MM.1S (cell line): Measurements from ENCODE around the gene ADRA2A.

ENCODE experiments used
- DNase-seq: peaks from one replicate; pipeline ENCODE4 v3.0.0-alpha.2; 2015
- H2AFZ ChIP-seq: fragments of 300-600 bp; sonication (generic); 2 replicates; pipeline ENCODE4 v1.6.0; 2016; ENCODE audit warnings: antibody characterized with exemption, low read length
- H3F3A ChIP-seq: fragments of 300-600 bp; sonication (generic); 2 replicates; pipeline ENCODE4 v1.6.1; 2016; ENCODE audit warnings: mild to moderate bottlenecking, antibody characterized with exemption, low read length, moderate library complexity, mixed read lengths; ENCODE audit not compliant: insufficient read depth
- H3K27ac ChIP-seq: fragments of 300-600 bp; sonication (generic); 2 replicates; pipeline ENCODE4 v1.5.1; 2016; ENCODE audit warnings: mild to moderate bottlenecking, low read length
- H3K27me3 ChIP-seq: fragments of 300-600 bp; sonication (generic); replicated peaks from 2 replicates; pipeline ENCODE4 v1.6.0; 2016; ENCODE audit warnings: low read length; ENCODE audit not compliant: insufficient read depth
- H3K36me3 ChIP-seq: fragments of 300-600 bp; sonication (generic); replicated peaks from 2 replicates; pipeline ENCODE4 v1.6.1; 2016; ENCODE audit warnings: mild to moderate bottlenecking, low read length, mixed read lengths; ENCODE audit not compliant: insufficient read depth
- H3K4me1 ChIP-seq: fragments of 300-600 bp; sonication (generic); 2 replicates; pipeline ENCODE4 v1.6.1; 2016; ENCODE audit warnings: low read length, mixed read lengths
- H3K4me2 ChIP-seq: fragments of 300-600 bp; sonication (generic); 2 replicates; pipeline ENCODE4 v1.6.0; 2016; ENCODE audit warnings: low read depth, low read length
- H3K4me3 ChIP-seq: fragments of 300-600 bp; sonication (generic); 2 replicates; pipeline ENCODE4 v1.5.1; 2016; ENCODE audit warnings: low read length, mixed read lengths
- H3K79me2 ChIP-seq: fragments of 300-600 bp; sonication (generic); 2 replicates; pipeline ENCODE4 v1.6.1; 2016; ENCODE audit warnings: mixed run types, low read length, mixed read lengths
- H3K9ac ChIP-seq: fragments of 300-600 bp; sonication (generic); 2 replicates; pipeline ENCODE4 v1.6.1; 2016; ENCODE audit warnings: low read length, mixed read lengths
- H3K9me2 ChIP-seq: fragments of 300-600 bp; sonication (generic); replicated peaks from 2 replicates; pipeline ENCODE4 v1.6.1; 2016; ENCODE audit warnings: mild to moderate bottlenecking, low read length, mixed read lengths; ENCODE audit not compliant: insufficient read depth
- H3K9me3 ChIP-seq: fragments of 300-600 bp; sonication (generic); replicated peaks from 2 replicates; pipeline ENCODE4 v1.6.1; 2016; ENCODE audit warnings: mild to moderate bottlenecking, low read length, mixed read lengths; ENCODE audit not compliant: insufficient read depth
- H4K20me1 ChIP-seq: fragments of 300-600 bp; sonication (generic); 2 replicates; pipeline ENCODE4 v1.6.1; 2016; ENCODE audit warnings: mild to moderate bottlenecking, low read length, moderate library complexity, mixed read lengths; ENCODE audit not compliant: insufficient read depth
- EZH2 ChIP-seq: fragments of 300-600 bp; sonication (generic); optimal IDR thresholded peaks from 2 replicates; pipeline ENCODE3; 2017; ENCODE audit warnings: low read depth, mild to moderate bottlenecking, antibody characterized with exemption, low read length, mixed read lengths
- EZH2phosphoT487 ChIP-seq: fragments of 300-600 bp; sonication (generic); IDR thresholded peaks from 2 replicates; pipeline ENCODE4 v1.6.1; 2018; ENCODE audit warnings: antibody characterized with exemption, low read length
- TF ChIP-seq, protein P1 (sequence below): fragments of 300-600 bp; sonication (generic); IDR thresholded peaks from 2 replicates; pipeline ENCODE4 v1.5.1; 2016; ENCODE audit warnings: antibody characterized with exemption, low read length, mixed read lengths

The ADRA2A gene

DNA sequence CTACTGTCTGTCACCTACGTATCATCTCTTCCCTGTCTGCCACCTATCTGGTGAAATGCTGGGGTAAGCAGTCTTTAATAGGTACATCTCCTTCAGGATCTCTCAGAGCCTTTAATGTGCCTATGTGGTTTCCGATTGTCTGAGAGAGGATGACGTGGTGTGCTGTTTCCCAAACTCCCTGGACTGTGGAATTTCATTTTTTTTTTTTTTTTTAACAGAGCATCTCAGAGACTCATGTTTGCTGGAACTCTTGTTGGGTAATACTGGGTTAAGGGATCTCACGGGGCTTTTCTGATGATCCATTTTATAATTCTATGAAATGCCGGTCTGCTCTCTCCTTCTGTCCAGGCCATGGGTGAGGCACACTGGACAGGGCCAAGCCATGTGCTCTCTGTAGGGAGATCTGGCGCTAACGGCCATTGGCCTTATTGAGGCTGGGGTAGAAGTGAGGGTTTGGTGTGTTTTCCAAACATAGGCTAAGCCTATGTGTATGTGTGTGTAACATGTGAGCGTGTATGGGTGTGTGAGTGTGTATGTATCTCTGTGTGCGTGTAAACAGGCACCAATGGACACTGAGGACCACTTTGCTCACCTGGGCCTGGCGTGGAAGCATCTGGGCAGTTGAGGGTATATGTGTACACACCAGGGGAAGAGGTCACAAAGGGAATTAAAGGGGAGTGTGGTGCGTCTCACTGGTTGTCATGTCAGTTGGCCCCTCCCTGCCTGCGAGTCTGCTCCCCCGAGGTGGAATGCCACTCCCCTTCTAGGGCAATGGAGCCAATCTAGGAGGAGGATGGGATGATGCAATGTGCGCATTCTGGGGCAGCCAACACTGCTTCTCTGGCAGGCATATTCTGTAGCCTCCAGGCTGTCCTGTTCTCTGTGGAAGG lies 7.8 kb downstream of the ADRA2A start:
- H3K27me3 ChIP-seq = no peaks in the 10 kb centered on the region
- H2AFZ ChIP-seq = no peak overlapping the region
- no peak overlapping the region for H3K27ac ChIP-seq
- no peaks in the 10 kb centered on the region for H3K9me2 ChIP-seq
- no peak overlapping the region for H3K4me2 ChIP-seq
- H3K9ac ChIP-seq = no peak overlapping the region
- H3K9me3 ChIP-seq = no peaks in the 10 kb centered on the region
- H3K4me3 ChIP-seq = no peak overlapping the region
- DNase-seq = no peak
- H3K4me1 ChIP-seq = no peaks in the 10 kb centered on the region
- H4K20me1 ChIP-seq = no peaks in the 10 kb centered on the region
- TF ChIP-seq EZH2 = no peak
- TF ChIP-seq EZH2phosphoT487 = no peak
- TF ChIP-seq, protein P1, sequence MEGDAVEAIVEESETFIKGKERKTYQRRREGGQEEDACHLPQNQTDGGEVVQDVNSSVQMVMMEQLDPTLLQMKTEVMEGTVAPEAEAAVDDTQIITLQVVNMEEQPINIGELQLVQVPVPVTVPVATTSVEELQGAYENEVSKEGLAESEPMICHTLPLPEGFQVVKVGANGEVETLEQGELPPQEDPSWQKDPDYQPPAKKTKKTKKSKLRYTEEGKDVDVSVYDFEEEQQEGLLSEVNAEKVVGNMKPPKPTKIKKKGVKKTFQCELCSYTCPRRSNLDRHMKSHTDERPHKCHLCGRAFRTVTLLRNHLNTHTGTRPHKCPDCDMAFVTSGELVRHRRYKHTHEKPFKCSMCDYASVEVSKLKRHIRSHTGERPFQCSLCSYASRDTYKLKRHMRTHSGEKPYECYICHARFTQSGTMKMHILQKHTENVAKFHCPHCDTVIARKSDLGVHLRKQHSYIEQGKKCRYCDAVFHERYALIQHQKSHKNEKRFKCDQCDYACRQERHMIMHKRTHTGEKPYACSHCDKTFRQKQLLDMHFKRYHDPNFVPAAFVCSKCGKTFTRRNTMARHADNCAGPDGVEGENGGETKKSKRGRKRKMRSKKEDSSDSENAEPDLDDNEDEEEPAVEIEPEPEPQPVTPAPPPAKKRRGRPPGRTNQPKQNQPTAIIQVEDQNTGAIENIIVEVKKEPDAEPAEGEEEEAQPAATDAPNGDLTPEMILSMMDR = no peak
- no peaks in the 10 kb centered on the region for H3K79me2 ChIP-seq
- no peaks in the 10 kb centered on the region for H3K36me3 ChIP-seq
- no peaks in the 10 kb centered on the region for H3F3A ChIP-seq

DNA sequence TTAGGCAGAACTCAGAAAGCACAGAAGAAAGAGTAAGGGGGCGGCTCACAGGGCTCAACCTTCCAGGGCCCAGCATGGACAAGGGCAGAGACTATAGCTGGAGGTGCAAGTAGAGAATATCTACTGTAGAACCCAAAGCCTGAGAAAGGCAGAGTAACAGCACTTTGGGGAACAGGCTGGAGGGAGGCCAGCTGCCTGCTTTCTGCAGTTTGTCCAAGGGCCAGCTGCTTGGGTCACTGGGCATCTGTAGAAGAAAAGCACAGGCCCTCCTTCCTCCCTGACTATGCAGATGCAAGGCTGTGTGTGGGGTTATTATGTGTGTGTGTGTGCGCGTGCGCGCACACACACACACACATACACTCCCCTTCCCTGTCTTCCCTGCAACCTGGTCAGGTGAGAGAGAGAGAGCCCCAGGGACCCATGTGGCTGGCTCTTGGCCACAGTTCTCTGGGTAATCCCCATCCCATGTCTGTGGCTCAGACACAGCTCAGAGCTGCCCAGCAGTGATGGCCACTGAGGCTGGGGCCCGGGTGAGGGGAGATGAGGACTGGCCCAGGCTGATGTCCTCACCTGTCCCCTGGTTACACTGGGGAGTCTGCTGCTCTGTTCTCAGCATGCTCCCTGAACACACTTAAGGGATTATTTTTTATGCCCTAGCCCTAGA lies 9.0 kb downstream of the ADRA2A start:
- Histone ChIP-seq H3K27me3 (no peaks in the 10 kb centered on the region), H2AFZ (no peak overlapping the region), H3K9me3 (no peaks in the 10 kb centered on the region), H3K79me2 (no peaks in the 10 kb centered on the region), H3K9ac (no peak overlapping the region), H3K36me3 (no peaks in the 10 kb centered on the region), H4K20me1 (no peaks in the 10 kb centered on the region), H3K9me2 (no peaks in the 10 kb centered on the region), H3K4me3 (no peak overlapping the region), H3K27ac (no peak overlapping the region), H3K4me1 (no peaks in the 10 kb centered on the region), H3K4me2 (no peak overlapping the region), H3F3A (no peaks in the 10 kb centered on the region)
- no peak for DNase-seq
- TF ChIP-seq, protein P1 = no peak
- TF ChIP-seq EZH2 (no peak), EZH2phosphoT487 (no peak)

DNA sequence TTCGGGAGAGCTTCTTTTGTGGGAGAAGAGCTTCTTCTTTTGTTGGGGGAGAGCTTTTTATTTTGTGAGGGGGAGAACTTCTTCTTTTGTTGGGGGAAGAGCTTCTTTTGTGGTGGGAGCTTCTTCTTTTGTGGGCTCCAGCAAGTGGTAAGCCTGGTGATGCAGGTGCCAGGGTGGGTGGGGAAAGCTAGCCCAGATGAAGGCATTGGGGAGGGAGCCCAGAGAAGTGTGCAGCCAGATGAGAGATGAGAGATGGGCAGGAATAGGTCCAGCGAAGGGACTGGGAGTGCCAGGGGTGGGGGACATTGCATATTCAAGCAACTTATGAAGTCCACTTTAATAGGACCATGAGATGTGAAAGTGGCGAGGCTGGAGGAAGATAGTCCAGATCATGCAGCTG lies 9.7 kb downstream of the ADRA2A start:
- Histone ChIP-seq H3K9me2 (no peaks in the 10 kb centered on the region), H3K9ac (no peak overlapping the region), H4K20me1 (no peaks in the 10 kb centered on the region), H3K4me2 (no peak overlapping the region), H3K27me3 (no peaks in the 10 kb centered on the region), H3K4me3 (no peak overlapping the region), H3K4me1 (no peaks in the 10 kb centered on the region), H2AFZ (no peak overlapping the region), H3K27ac (no peak overlapping the region), H3K79me2 (no peaks in the 10 kb centered on the region), H3K36me3 (no peaks in the 10 kb centered on the region), H3K9me3 (no peaks in the 10 kb centered on the region), H3F3A (no peaks in the 10 kb centered on the region)
- DNase-seq = no peak
- TF ChIP-seq EZH2 (no peak), EZH2phosphoT487 (no peak)
- TF ChIP-seq, protein P1 = no peak
